ENCODE results near the gene MSL2. TPM values are rescaled to one million over a fixed set of nuclear protein-coding genes. Genes with fewer than 3 reads are reported as not detected.
"Not testable (repeated sequence)": the region's sequence is repeated elsewhere in the genome, so short reads cannot be mapped to it uniquely, and the experiment has no call there.

MSL2 gene
- total RNA-seq, 1 donor from 2014 or later, result 30.2 TPM

GRCh38 chr3:136146981-136147729, 49.0 kb downstream of the MSL2 start:
- no peak overlapping the region for H3K27ac ChIP-seq
- no peak for ATAC-seq
- intact Hi-C loops (cut with DNase I), result no loop called here

GRCh38 chr3:136144397-136144796, 51.7 kb downstream of the MSL2 start:
- H3K36me3 ChIP-seq; intact Hi-C loops (cut with DNase I); H3K27ac ChIP-seq; H3K4me3 ChIP-seq; DNase-seq; H3K27me3 ChIP-seq; H3K9me3 ChIP-seq; ATAC-seq: not testable (repeated sequence)
- peaks cover 19% of the 10 kb centered on the region for H3K4me1 ChIP-seq

More at GRCh38 chr3:136146981-136147729, 49.0 kb downstream of the MSL2 start:
- no peak overlapping the region for H3K4me3 ChIP-seq
- no peaks in the 10 kb centered on the region for H3K27me3 ChIP-seq
- peaks cover 14% of the 10 kb centered on the region for H3K36me3 ChIP-seq
- H3K9me3 ChIP-seq, result no peaks in the 10 kb centered on the region
- peaks cover 15% of the 10 kb centered on the region for H3K4me1 ChIP-seq
- no peak for DNase-seq
- no peak for TF ChIP-seq CTCF (IDR thresholded peaks at IDR 0.05)

- H3K27ac ChIP-seq, result no peak overlapping the region
- DNase-seq (no peak), ATAC-seq (peak; percentile 86)
- H3K36me3 ChIP-seq, result peaks cover 4% of the 10 kb centered on the region
- H3K4me1 ChIP-seq, result peaks cover 15% of the 10 kb centered on the region
- no peak overlapping the region for H3K4me3 ChIP-seq
- no peak for TF ChIP-seq CTCF (IDR thresholded peaks at IDR 0.05)
- H3K27me3 ChIP-seq, result no peaks in the 10 kb centered on the region
- H3K9me3 ChIP-seq, result no peaks in the 10 kb centered on the region
- intact Hi-C loops (cut with DNase I), result no loop called here
Observed at GRCh38 chr3:136142592-136142991, 53.5 kb downstream of the MSL2 start.

GRCh38 chr3:136141891-136142290, 54.2 kb downstream of the MSL2 start:
- DNase-seq (no peak), ATAC-seq (no peak)
- no peak overlapping the region for H3K4me3 ChIP-seq
- no peaks in the 10 kb centered on the region for H3K9me3 ChIP-seq
- no peaks in the 10 kb centered on the region for H3K27me3 ChIP-seq
- H3K36me3 ChIP-seq, result no peaks in the 10 kb centered on the region
- H3K4me1 ChIP-seq, result peaks cover 15% of the 10 kb centered on the region
- no peak overlapping the region for H3K27ac ChIP-seq
- TF ChIP-seq CTCF (IDR thresholded peaks at IDR 0.05), result no peak
- intact Hi-C loops (cut with DNase I), result no loop called here

- DNase-seq, result no peak
- Histone ChIP-seq H3K36me3 (no peaks in the 10 kb centered on the region), H3K27me3 (no peaks in the 10 kb centered on the region), H3K27ac (no peak overlapping the region), H3K4me1 (peaks cover 15% of the 10 kb centered on the region), H3K9me3 (no peaks in the 10 kb centered on the region), H3K4me3 (no peak overlapping the region)
- no peak for ATAC-seq
- TF ChIP-seq CTCF (IDR thresholded peaks at IDR 0.05), result no peak
- intact Hi-C loops (cut with DNase I), result no loop called here
Observed at GRCh38 chr3:136141291-136141785, 54.8 kb downstream of the MSL2 start.

- Histone ChIP-seq H3K4me3 (no peak overlapping the region), H3K27me3 (no peaks in the 10 kb centered on the region), H3K36me3 (no peaks in the 10 kb centered on the region), H3K27ac (no peak overlapping the region), H3K9me3 (no peaks in the 10 kb centered on the region), H3K4me1 (no peaks in the 10 kb centered on the region)
- no peak for ATAC-seq
- no peak for TF ChIP-seq CTCF (IDR thresholded peaks at IDR 0.05)
- no peak for DNase-seq
- intact Hi-C loops (cut with DNase I), result no loop called here
Observed at GRCh38 chr3:136136454-136136853, 59.7 kb downstream of the MSL2 start.

Data from upper lobe of right lung (tissue), 1 donor.